GM18511 (cell line): Measurements from ENCODE around the gene NIPSNAP2.
"Not testable (repeated sequence)": the region's sequence is repeated elsewhere in the genome, so short reads cannot be mapped to it uniquely, and the experiment has no call there.

Experiments used
- ATAC-seq: cut with Tn5 transposase; IDR thresholded peaks from one replicate; pipeline ENCODE4 v1.9.1; 2021; ENCODE audit warnings: mild to moderate bottlenecking, moderate library complexity; ENCODE audit not compliant: unreplicated experiment

NIPSNAP2 gene

DNA sequence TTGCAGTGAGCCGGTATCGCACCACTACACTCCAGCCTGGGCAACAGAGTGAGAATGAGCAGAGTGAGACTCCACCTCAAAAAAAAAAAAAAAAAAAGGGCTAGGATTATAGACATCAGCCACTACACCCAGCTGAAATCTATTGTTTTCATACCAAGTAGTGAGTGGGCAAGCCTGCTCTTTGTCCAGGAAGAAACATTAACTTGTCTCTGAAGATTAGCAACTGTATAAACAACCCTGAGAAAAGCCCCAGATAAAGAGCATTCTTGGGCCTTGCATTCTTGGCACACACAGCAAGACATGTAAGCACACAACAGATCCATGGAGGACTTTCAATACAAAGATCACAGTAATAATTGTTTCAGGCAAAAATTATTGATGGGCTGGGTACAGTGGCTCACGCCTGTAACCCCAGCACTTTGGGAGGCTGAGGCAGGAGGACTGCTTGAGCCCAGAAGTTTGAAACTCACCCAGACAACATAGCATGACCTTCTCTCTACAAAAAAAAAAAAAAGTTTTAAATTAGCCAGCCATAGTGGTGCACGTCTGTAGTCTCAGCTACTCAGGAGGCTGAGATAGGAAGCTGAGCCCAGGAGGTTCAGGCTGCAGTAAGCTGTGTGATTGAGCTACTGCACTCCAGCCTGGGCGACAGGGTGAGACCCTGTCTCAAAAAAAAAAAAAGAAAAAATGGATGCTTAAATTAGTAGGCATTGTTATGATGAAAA lies 82.5 kb downstream of the NIPSNAP2 start:
- ATAC-seq = no peak

DNA sequence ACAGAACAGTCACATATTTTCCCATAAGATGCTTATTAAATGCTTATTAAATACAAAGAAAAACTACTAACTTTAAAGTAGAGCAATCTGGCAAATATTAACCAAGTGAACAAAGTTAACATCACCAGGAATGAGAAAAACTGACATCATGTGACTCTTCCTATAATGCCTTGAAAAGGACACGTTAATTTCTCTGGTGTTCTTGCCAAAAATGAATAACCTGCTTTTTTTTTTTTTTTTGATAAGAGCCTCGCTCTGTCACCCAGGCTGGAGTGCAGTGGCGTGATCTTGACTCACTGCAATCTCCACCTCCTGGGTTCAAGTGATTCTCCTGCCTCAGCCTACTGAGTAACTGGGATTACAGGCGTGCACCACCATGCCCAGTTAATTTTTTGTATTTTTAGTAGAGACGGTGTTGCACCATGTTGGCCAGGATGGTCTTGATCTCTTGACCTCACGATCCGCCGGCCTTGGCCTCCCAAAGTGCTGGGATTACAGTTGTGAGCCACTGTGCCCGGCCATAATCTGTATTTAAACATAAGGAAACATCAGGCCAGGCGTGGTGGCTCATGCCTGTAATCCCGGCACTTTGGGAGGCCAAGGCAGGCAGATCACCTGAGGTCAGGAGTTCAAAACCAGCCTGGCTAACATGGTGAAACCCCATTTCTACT lies 83.2 kb downstream of the NIPSNAP2 start:
- ATAC-seq = not testable (repeated sequence)

DNA sequence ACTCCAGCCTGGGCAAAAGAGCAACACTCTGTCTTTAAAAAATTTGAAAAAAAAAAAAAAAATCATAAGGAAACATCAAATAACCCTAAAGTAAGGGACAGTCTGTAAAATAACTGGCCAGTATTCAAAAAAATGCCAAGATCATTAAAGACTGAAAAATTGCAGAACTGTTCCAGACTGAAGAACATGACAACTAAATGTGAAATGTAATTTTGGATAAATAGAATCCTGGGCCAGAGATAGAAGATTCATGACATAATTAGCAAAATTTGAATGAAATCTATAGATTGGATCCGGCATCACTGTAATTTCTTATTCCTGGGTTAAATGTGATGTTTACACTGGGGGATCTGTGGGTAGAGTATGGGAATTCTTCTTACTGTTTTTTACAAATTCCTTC lies 83.9 kb downstream of the NIPSNAP2 start:
- no peak for ATAC-seq

DNA sequence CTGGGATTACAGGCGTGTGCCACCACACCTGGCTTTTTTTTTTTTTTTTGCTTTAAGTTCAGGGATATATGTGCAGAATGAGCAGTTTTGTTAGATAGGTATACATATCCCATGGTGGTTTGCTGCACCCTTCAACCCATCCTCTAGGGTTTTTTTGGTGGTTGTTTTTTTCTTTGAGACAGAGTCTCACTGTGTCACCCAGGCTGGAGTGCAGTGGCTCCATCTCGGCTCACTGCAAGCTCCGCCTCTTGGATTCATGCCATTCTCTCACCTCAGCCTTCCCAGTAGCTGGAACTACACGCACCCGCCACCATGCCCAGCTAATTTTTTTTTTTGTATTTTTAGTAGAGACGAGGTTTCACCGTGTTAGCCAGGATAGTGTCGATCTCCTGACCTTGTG lies 84.4 kb downstream of the NIPSNAP2 start:
- ATAC-seq = not testable (repeated sequence)
